Activated effector memory CD4-positive, alpha-beta T cell treated with Interleukin-2 at 50 U/mL for 16 hours (primary cell): Measurements from ENCODE around the gene TMEM41B.
"Not testable (repeated sequence)": the region's sequence is repeated elsewhere in the genome, so short reads cannot be mapped to it uniquely, and the experiment has no call there.

Experiments
- DNase-seq: peaks from one replicate; pipeline ENCODE4 v3.0.0-alpha.2; 2020

Gene TMEM41B

DNA sequence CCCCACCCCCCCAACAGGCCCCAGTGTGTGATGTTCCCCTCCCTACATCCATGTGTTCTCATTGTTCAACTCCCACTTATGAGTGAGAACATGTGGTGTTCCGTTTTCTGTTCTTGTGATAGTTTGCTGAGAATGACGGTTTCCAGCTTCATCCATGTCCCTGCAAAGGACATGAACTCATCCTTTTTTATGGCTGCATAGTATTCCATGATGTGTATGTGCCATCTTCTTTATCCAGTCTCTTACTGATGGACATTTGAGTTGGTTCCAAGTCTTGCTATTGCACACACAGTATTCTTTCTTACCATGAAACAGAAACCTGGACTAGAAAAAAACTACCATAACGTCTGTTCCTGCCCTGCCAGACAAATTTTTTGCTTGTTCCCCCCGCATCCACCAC is 56.1 kb downstream of the TMEM41B start:
- not testable (repeated sequence) for DNase-seq

DNA sequence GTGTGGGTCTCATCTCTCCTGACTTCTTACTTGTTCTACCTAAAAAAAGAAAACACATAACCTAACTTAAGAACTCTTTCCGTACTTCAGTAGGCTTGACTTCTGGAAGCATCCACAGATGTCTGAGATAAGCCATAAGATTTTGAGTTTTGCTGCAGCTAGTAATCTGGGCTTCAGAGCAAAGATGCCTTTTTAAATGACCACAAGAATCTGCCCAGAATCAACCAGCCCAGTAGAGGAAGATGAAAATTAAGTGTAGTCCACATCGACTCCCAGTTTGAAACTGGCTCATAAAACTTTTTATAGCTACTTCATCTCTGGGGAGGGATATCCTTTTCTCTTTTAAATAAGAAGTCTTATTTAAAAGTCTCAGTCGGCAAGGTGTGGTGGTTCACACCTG is 60.0 kb downstream of the TMEM41B start:
- no peak for DNase-seq

DNA sequence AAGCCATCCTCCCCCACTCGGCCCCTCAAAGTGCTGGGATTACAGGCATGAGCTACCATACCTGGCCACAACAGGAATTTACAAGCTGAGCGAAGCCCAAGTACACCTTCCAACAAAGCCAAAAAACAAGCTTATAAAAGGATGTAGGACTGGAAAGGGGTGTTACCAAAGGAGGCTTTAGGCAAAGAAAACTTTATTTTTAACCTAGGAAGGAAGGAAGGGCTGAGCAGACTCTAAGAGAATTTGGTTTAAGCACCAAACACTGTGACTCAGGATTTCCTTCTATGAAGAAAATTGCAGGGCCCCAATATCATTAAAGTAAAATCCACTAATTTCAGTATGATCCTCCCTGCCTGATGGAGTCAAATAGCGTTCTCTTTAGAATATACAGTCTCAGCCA is 61.3 kb downstream of the TMEM41B start:
- no peak for DNase-seq

DNA sequence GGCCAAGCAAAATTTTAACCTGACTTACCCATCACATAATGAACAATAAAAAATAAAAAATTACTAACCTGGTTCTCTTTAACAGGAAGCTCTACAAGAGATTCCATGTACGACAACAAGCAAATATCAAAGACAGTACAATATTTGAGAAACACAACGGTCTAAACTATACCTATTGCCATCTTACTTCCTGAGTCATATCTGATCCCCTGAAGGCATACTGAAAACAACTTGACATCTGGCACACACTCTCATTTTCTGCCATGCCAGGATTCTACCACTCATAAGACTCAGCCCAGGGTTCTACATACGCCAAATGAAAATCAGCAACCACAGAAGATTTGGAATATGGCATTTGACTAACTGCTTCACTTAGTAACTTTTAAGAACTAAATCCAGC is 63.1 kb downstream of the TMEM41B start:
- DNase-seq: no peak

DNA sequence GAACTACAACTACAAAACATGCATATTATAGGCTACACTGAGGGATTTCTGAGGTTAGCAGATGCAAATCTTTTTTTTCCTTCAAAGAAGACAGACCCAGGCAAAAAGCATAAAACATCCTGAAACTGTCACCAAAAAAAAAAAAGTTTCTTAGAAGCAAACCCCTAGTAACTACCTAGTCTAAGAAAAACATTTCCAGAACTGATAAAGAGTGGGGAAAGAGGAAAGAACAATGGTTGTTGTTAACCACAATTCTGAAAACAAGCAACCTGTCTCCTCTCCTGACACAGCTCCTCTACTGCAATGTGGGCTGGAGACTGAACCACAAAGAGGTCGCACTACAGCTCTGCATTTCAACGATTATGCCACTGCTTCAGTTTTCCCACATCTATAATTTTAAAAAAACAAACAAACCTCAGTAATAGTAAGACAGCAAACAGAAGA is 64.2 kb downstream of the TMEM41B start:
- no peak for DNase-seq

DNA sequence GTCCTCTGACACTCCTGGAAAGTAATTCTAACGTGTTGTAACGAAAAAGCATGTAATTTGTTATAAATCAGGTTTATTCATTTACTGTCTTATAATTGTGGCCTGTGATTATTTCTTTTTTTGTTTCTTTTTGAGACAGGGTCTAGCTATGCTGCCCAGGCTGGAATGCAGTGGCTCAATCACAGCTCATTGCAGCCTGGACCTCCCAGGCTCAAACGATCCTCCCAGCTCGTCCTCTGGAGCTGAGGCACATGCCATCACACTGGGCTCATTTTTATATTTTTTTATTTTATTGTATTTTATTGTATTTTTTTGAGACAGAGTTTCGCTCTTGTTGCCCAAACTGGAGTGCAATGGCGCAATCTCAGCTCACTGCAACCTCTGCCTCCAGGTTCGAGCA is 65.1 kb downstream of the TMEM41B start:
- no peak for DNase-seq

DNA sequence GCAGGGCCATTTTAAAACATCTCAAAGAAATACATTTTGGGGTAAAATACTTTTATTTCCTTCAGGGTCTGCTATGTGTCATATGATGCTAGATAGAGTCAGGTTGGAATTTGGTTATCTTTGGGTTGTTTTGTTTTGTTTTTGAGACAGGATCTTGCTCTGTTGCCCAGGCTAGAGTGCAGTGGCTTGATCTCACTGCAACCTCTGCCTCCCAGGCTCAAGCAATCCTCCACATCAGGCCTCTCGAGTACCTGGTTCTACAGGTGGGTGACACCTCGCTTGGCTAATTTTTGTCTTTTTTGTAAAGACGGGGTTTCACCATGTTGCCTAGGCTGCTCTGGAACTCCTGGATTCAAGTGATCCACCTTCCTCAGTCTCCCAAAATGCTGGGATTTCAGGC is 66.5 kb downstream of the TMEM41B start:
- no peak for DNase-seq

DNA sequence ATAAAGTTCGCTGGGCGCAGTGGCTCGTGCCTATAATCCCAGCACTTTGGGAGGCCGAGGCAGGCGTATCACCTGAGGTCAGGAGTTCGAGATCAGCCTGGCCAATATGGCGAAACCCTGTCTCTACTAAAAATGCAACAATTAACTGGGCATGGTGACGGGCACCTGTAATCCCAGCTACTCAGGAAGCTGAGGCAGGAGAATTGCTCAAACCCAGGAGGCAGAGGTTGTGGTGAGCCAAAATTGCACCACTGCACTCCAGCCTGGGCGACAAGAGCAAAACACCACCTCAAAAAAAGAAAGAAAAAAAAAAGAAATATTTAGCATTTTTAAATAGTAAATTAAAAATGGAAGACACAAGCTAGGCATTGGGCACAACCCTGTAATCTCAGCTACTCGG is 78.2 kb downstream of the TMEM41B start:
- not testable (repeated sequence) for DNase-seq

DNA sequence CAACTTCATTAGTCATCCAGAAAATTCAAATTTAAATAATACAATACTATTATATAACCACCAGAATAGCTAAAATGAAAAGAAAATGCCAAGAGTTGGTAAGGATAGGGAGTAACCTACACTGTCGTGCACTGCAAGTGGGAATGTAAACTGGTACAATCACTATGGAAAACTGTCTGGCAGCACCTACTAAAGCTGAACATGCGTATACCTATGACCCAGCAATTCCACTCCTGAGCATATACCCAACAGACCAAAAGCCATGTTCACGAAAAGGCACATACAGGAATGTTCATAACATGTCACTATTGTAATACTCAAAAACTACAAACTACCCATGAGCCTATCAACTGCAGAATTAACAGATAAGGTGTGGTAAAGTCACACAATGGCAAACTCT is 81.9 kb downstream of the TMEM41B start:
- DNase-seq: no peak

DNA sequence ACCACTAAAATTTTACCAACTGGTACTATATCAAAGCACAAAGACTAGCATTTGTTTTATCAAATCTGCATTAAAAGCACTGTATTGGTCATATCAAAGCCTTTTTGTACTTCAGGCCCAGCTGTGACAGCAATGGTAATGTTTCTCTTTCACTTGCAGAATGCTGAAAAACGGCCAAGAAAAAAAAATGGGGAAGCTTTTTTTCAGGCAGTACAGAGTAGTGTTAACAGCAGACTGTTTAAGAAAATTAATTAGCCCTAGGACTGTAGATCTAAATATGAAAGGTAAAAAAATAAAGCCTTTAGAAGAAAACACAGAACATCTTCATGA is 82.6 kb downstream of the TMEM41B start:
- no peak for DNase-seq
